Esophagus muscularis mucosa (tissue), 4 donors: ENCODE measurements around the gene ADAD2. TPM values are rescaled to one million over a fixed set of nuclear protein-coding genes. Genes with fewer than 3 reads are reported as not detected.

Experiments used
- DNase-seq: peaks from one replicate; pipeline ENCODE4 v3.0.0-alpha.2; 2017; ENCODE audit errors: extremely low spot score
- H3K27ac ChIP-seq, 4 donors: fragments of 200-600 bp; sonication (generic); replicated peaks in 1 of 4; 1 replicate in 3 of 4; 2 replicates in 1 of 4; pipeline ENCODE4 v1.5.1; 2016 to 2019; ENCODE audit warnings: mild to moderate bottlenecking in 1 of 4
- H3K27me3 ChIP-seq, 4 donors: fragments of 200-600 bp; sonication (generic); one replicate each; pipeline versions ENCODE4 v1.5.1 to v1.6.0; 2016 to 2019
- H3K36me3 ChIP-seq, 4 donors: fragments of 200-600 bp; sonication (generic); one replicate each; pipeline ENCODE4 v1.5.1; 2016 to 2019
- H3K4me1 ChIP-seq, 4 donors: fragments of 200-600 bp; sonication (generic); one replicate each; pipeline ENCODE4 v1.5.1; 2016 to 2019
- H3K4me3 ChIP-seq, 4 donors: fragments of 200-600 bp; sonication (generic); 1 replicate in 2 of 4; 2 replicates in 2 of 4; pipeline ENCODE4 v1.5.1; 2016 to 2019; ENCODE audit warnings: mild to moderate bottlenecking in 4 of 4, moderate library complexity in 1 of 4
- H3K9me3 ChIP-seq, 4 donors: fragments of 200-600 bp; sonication (generic); 1 replicate in 3 of 4; 2 replicates in 1 of 4; pipeline ENCODE4 v1.5.1; 2016 to 2019
- EP300 ChIP-seq: sonication (generic); formaldehyde crosslinking; IDR thresholded peaks from one replicate; pipeline ENCODE4 v1.6.1; 2017; ENCODE audit warnings: antibody characterized with exemption
- POLR2A ChIP-seq: fragments of 450-650 bp; IDR thresholded peaks from one replicate; pipeline ENCODE4 v1.6.1; 2017; ENCODE audit warnings: antibody characterized with exemption, moderate library complexity, mild to moderate bottlenecking, low read depth
- POLR2AphosphoS5 ChIP-seq, 2 donors: sonication (generic); formaldehyde crosslinking; IDR thresholded peaks; one replicate each; pipeline ENCODE4 v1.6.1; 2017; ENCODE audit warnings: antibody characterized with exemption in 2 of 2
- WGBS: methylation state at CpG from one replicate; pipeline ENCODE4 v1.1.5; 2018; 5-methylcytosine and 5-hydroxymethylcytosine counted together
- intact Hi-C: fragments of 100-400 bp; cut with DNase I; formaldehyde crosslinking; loops from one replicate; pipeline ENCODE4 v1.15.1; 2023
- total RNA-seq, 4 donors: library from RNA; depleted of rRNA; stranded (reverse); fragments of >200 nt; gene quantifications; one replicate each; pipeline versions ENCODE4 v1.1.0 to v1.2.1, GENCODE V29; 2016
- TF ChIP-seq, protein P1 (sequence below), 3 experiments: fragments of 200-600 bp in 2 of 3; fragments of 450-650 bp in 1 of 3; sonication (generic) in 2 of 3; IDR thresholded peaks; one replicate each; pipeline ENCODE4 v1.5.1; 2017 to 2019; ENCODE audit warnings: antibody characterized with exemption in 3 of 3, mild to moderate bottlenecking in 2 of 3, moderate library complexity in 1 of 3

The ADAD2 gene
- total RNA-seq, 4 donors from 2014 or later: 0.42 to 0.83 (median 0.80) TPM; not detected in 1

DNA sequence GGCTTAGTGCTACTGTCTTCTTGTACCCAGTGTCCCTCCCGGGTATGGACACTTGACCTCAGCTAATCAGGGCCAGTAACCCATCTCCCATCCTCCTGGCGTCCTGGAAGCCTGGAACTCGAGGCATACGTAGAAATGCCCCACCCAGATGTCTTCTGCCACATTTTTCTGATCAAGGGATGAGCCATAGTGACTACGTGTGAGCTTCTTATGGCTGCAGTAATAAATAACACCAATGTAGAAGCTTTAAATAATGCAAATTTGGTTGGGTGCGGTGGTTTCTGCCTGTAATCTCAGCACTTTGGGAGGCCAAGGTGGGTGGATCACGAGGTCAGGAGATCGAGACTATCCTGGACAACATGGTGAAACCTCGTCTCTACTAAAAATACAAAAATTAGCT is 51.9 kb downstream of the ADAD2 start:
- TF ChIP-seq POLR2A: no peak
- TF ChIP-seq, protein P1, sequence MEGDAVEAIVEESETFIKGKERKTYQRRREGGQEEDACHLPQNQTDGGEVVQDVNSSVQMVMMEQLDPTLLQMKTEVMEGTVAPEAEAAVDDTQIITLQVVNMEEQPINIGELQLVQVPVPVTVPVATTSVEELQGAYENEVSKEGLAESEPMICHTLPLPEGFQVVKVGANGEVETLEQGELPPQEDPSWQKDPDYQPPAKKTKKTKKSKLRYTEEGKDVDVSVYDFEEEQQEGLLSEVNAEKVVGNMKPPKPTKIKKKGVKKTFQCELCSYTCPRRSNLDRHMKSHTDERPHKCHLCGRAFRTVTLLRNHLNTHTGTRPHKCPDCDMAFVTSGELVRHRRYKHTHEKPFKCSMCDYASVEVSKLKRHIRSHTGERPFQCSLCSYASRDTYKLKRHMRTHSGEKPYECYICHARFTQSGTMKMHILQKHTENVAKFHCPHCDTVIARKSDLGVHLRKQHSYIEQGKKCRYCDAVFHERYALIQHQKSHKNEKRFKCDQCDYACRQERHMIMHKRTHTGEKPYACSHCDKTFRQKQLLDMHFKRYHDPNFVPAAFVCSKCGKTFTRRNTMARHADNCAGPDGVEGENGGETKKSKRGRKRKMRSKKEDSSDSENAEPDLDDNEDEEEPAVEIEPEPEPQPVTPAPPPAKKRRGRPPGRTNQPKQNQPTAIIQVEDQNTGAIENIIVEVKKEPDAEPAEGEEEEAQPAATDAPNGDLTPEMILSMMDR (IDR thresholded peaks at IDR 0.05): no peak
- TF ChIP-seq EP300: no peak
- TF ChIP-seq POLR2AphosphoS5 (IDR thresholded peaks at IDR 0.05): no peak
- Histone ChIP-seq H3K27ac (no peak overlapping the region), H3K4me3 (no peak overlapping the region), H3K4me1 (peaks cover 0 to 10% (median 0%) of the 10 kb centered on the region in 4 donors), H3K9me3 (no peaks in the 10 kb centered on the region), H3K36me3 (no peaks in the 10 kb centered on the region), H3K27me3 (peaks cover 0 to 50% (median 2%) of the 10 kb centered on the region in 4 donors)
- DNase-seq: no peak
- intact Hi-C loops: no loop called here
- WGBS: 82% methylated on average over 9 of the region's 9 CpGs

DNA sequence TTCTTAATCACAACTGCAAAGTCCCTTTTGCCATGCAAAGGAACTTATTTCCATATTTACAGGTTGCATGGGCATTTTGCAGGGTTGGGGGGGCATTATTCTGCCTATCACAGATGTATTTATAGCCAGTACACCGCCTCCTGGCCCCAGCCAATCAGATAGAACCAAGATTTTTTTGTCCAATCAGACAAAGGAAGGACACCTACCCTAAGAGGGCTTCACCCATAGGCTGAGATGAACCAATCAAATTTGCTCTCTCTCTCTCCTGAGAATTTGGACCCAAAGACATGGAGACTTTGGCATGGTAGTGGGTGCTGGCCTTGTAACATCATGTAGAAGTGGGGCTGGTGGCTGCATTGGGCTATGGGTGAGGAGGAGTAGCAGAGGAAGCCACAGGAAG is 52.8 kb downstream of the ADAD2 start:
- Histone ChIP-seq H3K27me3 (peaks cover 0 to 44% (median 2%) of the 10 kb centered on the region in 4 donors), H3K4me1 (peaks cover 0 to 10% (median 0%) of the 10 kb centered on the region in 4 donors), H3K27ac (no peak overlapping the region), H3K9me3 (no peaks in the 10 kb centered on the region), H3K36me3 (no peaks in the 10 kb centered on the region), H3K4me3 (no peak overlapping the region)
- DNase-seq: no peak
- intact Hi-C loops: no loop called here
- TF ChIP-seq EP300 (no peak), POLR2AphosphoS5 (IDR thresholded peaks at IDR 0.05) (no peak), POLR2A (no peak)
- TF ChIP-seq, protein P1 (IDR thresholded peaks at IDR 0.05): no peak
- WGBS: 73% methylated on average over 1 of the region's 1 CpG

DNA sequence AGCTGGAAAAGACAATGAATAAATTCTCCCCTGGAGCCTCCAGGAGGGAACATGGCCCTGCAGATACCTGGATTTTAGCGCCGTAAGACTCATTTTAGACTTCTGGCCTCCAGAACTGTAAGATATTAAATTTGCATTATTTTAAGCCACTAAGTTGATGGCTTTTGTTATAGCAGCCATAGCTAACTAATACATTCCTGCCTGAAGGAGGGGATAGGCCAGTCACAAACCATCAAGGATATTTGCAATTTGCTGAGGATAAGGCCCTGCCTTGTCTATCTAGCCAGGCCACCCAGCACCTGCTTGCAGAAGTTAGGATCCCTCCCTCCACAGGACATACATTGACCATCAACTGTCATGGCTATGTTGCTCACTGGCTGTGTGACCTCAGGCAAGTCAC is 53.8 kb downstream of the ADAD2 start:
- Histone ChIP-seq H3K27me3 (peaks cover 0 to 40% (median 2%) of the 10 kb centered on the region in 4 donors), H3K4me1 (peaks cover 0 to 4% (median 0%) of the 10 kb centered on the region in 4 donors), H3K4me3 (no peak overlapping the region), H3K9me3 (no peaks in the 10 kb centered on the region), H3K27ac (no peak overlapping the region), H3K36me3 (no peaks in the 10 kb centered on the region)
- no peak for TF ChIP-seq POLR2AphosphoS5 (IDR thresholded peaks at IDR 0.05)
- no peak for TF ChIP-seq POLR2A
- TF ChIP-seq EP300: no peak
- TF ChIP-seq, protein P1 (IDR thresholded peaks at IDR 0.05): no peak
- DNase-seq: no peak
- 96% methylated on average over 2 of the region's 2 CpGs for whole genome bisulfite sequencing
- intact Hi-C loops: no loop called here

DNA sequence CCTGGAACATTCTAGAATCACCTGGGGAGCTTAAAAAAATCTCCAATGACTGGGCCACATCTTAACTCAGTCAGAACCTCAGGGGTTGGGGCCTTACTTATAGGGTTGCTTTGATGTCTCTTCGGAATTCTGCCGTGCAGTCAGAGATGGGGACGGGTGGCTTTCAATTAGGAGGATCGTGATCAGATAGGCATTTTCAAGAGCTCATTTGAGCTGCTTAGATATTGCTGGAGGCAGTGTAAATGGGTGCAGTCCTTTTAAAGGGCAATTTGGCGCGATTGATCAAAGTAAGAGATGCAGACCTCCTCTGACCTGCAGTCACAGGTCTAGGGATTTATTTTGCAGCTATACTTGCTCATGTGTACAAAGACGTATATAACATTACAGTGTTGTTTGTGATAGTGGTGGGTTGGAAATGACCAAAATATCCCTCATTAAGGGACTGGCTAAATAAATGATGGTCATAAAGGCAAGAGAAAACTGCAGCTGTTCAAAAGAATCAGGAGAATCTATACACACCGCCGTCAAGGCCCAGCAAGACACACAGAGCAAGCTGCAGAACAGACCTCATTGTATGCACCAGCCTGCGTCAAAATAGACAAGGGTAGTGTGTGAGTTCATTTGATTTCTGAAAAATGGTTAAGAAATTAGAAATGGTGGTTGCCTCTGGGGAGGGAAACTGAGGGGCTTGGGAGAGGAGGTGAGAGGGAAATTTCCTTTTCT is 55.2 kb downstream of the ADAD2 start:
- Histone ChIP-seq H3K9me3 (no peaks in the 10 kb centered on the region), H3K36me3 (no peaks in the 10 kb centered on the region), H3K4me1 (no peaks in the 10 kb centered on the region), H3K27ac (no peak overlapping the region), H3K4me3 (no peak overlapping the region), H3K27me3 (peaks cover 0 to 31% (median 0%) of the 10 kb centered on the region in 4 donors)
- TF ChIP-seq EP300: no peak
- TF ChIP-seq, protein P1 (IDR thresholded peaks at IDR 0.05): no peak
- TF ChIP-seq POLR2A: no peak
- TF ChIP-seq POLR2AphosphoS5 (IDR thresholded peaks at IDR 0.05): no peak
- no peak for DNase-seq
- intact Hi-C loops: no loop called here
- 83% methylated on average over 10 of the region's 10 CpGs for WGBS
